Subcutaneous adipose tissue (tissue), 4 donors: ENCODE results near the gene CFAP100. TPM values are rescaled to one million over a fixed set of nuclear protein-coding genes. Genes with fewer than 3 reads are reported as not detected.

Experiments
- total RNA-seq, 4 donors: library from RNA; depleted of rRNA; stranded (reverse); fragments of >200 nt; gene quantifications; one replicate each; pipeline ENCODE4 v1.1.0, GENCODE V29; 2016

The CFAP100 gene
- total RNA-seq, 4 donors from 2014 or later = not detected

Other genes with a start within 250 kb of the CFAP100 start
- gene ALDH1L1, start 214.3 kb upstream of the CFAP100 start, total RNA-seq = 100 to 1,000 TPM in 1 of 4 donors, 10 to 100 TPM in 3; 63.4 to 281 (median 73.8) TPM
- gene KLF15, start 37.5 kb upstream of the CFAP100 start, total RNA-seq = 100 to 1,000 TPM in 1 of 4 donors, 10 to 100 TPM in 3; 51.3 to 147 (median 73.0) TPM
- 10 to 100 TPM; 24.0 to 44.8 (median 26.3) TPM for gene ZXDC, start 81.0 kb downstream of the CFAP100 start, total RNA-seq
- gene UROC1, start 122.9 kb downstream of the CFAP100 start, total RNA-seq = not detected
- 1 to 10 TPM in 3 of 4 donors, under 1 TPM in 1; 0.66 to 2.5 (median 1.3) TPM for gene CHST13, start 129.2 kb downstream of the CFAP100 start, total RNA-seq
- gene C3orf22, start 164.0 kb downstream of the CFAP100 start, total RNA-seq = not detected